ENCODE measurements around the gene RBM38. TPM values are rescaled to one million over a fixed set of nuclear protein-coding genes. Genes with fewer than 3 reads are reported as not detected.

RBM38 gene
- total and polyA plus RNA-seq, 10 of the 15 experiments (the other 5 are each of a cell fraction or from before 2014, with no cell fraction given) = 0.32 to 118 (median 25.2) TPM

DNA sequence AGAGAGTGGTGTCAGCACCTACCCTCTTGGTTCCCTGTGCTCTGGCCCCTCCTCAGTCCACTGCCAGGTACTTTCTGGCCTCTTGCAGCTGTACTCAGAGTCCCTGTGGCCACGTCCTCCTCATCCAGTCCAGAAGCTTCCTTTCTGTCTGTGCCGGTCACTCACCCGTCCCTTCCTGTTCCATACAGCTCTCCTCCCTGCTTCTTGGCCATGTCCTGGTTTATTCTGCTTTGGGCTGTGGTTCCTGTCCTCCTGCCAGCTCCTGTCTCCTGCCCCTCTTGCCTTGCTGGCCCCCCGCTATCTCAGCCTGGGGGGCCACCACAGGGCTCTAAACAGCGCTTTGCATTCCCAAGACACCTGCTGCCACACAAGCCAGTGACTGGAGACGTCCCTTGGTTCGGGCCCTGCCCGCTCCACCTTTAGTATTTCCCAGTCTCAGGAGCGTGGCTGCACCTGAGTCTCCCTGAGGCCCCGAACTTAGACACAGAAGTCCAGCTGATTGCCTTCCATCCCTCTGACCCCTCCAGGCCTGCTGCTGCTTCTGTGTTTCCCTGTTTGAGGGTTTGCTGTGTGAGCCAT lies 15.5 kb upstream of the RBM38 start:
- Histone ChIP-seq H3K4me1 (ENCODE audit: control insufficient read depth, insufficient read depth, low read length) (0 out of 2 replicates have a peak, but pooled peaks cover 5% of the 10 kb centered on the region), H3K9me3 (replicated peaks; ENCODE audit: control insufficient read depth, insufficient read depth, low read length) (no peaks in the 10 kb centered on the region), H3K4me3 (no peak overlapping the region), H3K4me2 (ENCODE audit: control insufficient read depth, insufficient read depth) (no peak overlapping the region), H3K9ac (ENCODE audit: control insufficient read depth, insufficient read depth, low read length) (no peak overlapping the region), H3K36me3 (ENCODE audit: control insufficient read depth in 2 of 2, insufficient read depth in 2 of 2, low read length in 1 of 2) (peaks cover 44 to 51% of the 10 kb centered on the region in 2 experiments), H4K20me1 (ENCODE audit: control insufficient read depth, insufficient read depth) (no peaks in the 10 kb centered on the region), H2AFZ (ENCODE audit: control insufficient read depth, low read depth, low read length) (no peak overlapping the region), H3K27ac (ENCODE audit: control insufficient read depth, insufficient read depth) (no peak overlapping the region), H3K79me2 (ENCODE audit: control insufficient read depth, insufficient read depth, low read length) (no peaks in the 10 kb centered on the region), H3K27me3 (replicated peaks in 1 of 2; ENCODE audit: control insufficient read depth in 2 of 2, insufficient read depth in 2 of 2, low read length in 1 of 2) (no peaks in the 10 kb centered on the region)
- 89% methylated on average over 10 of the region's 10 CpGs for WGBS (ENCODE audit: insufficient coverage, insufficient replicate concordance, low lambda C conversion rate, missing lambda C conversion rate)
- intact Hi-C loops (cut with micrococcal nuclease; ENCODE audit: unreplicated experiment) = no loop called here
- CTCF ChIA-PET = interaction anchor here (2.5 kb wide), 1 partner anchor 123 kb away, joined by 11 read pairs; no protein-coding TSS in a partner anchor
- POLR2A ChIA-PET = interaction anchor here (0.6 kb wide), 1 partner anchor 8 kb away, joined by 3 read pairs; no protein-coding TSS in a partner anchor
- DNase-seq (ENCODE audit: low read depth, low spot score) = no peak
- TF ChIP-seq EZH2 (IDR thresholded peaks at IDR 0.05; ENCODE audit: borderline replicate concordance, control insufficient read depth, low read depth, low read length) (no peak), WRNIP1 (IDR thresholded peaks at IDR 0.05; ENCODE audit: borderline replicate concordance, low read depth, low read length) (no peak), POLR2A (IDR thresholded peaks at IDR 0.05; ENCODE audit: low read depth, low read length) (no peak), SP1 (IDR thresholded peaks at IDR 0.05; ENCODE audit: low read depth, low read length) (no peak), ZNF384 (IDR thresholded peaks at IDR 0.05; ENCODE audit: borderline replicate concordance, low read depth, low read length) (no peak), MEF2B (IDR thresholded peaks at IDR 0.05; ENCODE audit: partially characterized antibody, poor library complexity, severe bottlenecking) (no peak), MEF2A (IDR thresholded peaks at IDR 0.05; ENCODE audit: insufficient read depth, low read depth, low read length) (no peak), POLR2AphosphoS5 (IDR thresholded peaks at IDR 0.05; ENCODE audit: low read length) (no peak), ETV6 (conservative IDR thresholded peaks at IDR 0.05 in 1 of 2, IDR thresholded peaks at IDR 0.05 in 1 of 2; ENCODE audit: borderline replicate concordance in 1 of 2, low read depth in 1 of 2) (no peak), FOXM1 (IDR thresholded peaks at IDR 0.05; ENCODE audit: low read depth, low read length) (no peak), ZSCAN29 (IDR thresholded peaks at IDR 0.05) (no peak), HDAC6 (IDR thresholded peaks at IDR 0.05; ENCODE audit: unreplicated experiment) (no peak), JUND (IDR thresholded peaks at IDR 0.05; ENCODE audit: low read depth, low read length) (no peak)
- RAD21 ChIA-PET (ENCODE audit: unreplicated experiment) = no interaction called here
- SMC1A ChIA-PET (ENCODE audit: uncharacterized antibody, unreplicated experiment) = no interaction called here
- no peak for ATAC-seq
- FAIRE-seq = no peak
- in situ Hi-C loops (cut with MboI) = loop anchor here (25.0 kb wide), 1 partner anchor 1287 kb away; the partner anchor contains the start of gene STX16
- BruUV-seq (replicated peaks) = no TSS peak

Data from GM12878 (cell line).